NCI-H226 (cell line): Measurements from ENCODE around the gene PI4KB.
A peak's percentile ranks its signal among the peaks of the same experiment; 100 is the strongest.
"Not testable (repeated sequence)": the region's sequence is repeated elsewhere in the genome, so short reads cannot be mapped to it uniquely, and the experiment has no call there.

Experiments
- DNase-seq: peaks from one replicate; pipeline ENCODE4 v3.0.0-alpha.2; 2015

The PI4KB gene

DNA sequence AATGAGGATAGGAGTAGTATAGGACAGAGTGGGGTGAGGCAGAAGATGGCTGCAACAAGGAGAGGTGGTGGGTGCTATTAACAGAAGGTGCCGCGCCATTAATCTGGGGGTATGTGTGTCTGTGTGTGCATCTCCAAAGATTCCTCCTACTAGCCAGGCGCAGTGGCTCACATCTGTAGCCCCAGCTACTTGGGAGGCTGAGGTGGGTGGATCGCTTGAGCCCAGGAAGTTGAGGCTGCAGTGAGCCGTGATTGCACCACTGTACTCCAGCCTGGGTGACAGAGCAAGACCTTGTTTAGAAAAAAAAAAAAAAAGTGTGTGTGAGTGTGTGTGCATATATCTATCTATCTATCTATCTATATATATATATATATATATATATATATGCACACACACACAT lies 51.9 kb downstream of the PI4KB start:
- not testable (repeated sequence) for DNase-seq

DNA sequence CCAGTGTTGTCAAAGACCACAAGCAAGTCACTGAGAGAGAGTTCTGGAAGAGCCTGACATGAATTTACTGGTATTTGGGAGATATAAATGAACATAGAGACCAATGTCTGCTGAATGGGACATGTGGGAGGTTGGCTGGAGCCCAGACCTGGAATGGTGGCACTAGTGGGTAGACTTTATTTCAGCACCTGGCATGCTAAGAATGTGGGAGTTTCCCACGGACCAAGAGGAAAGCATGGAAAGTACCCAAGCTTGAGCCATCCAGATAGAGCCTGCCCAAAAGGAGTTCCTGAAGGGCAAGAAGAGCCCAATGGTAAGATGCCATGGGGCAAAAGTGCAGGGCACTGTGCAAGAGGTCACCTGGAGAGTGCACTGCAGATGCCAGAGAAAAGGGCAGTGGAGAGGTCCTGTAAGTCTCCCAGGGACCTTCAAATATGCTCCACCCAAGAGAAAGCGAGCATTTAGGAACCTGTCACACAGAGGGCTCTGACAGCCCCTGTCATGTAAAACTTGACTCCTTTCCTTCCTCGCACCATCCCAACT lies 53.2 kb downstream of the PI4KB start:
- peak; percentile 37 for DNase-seq

DNA sequence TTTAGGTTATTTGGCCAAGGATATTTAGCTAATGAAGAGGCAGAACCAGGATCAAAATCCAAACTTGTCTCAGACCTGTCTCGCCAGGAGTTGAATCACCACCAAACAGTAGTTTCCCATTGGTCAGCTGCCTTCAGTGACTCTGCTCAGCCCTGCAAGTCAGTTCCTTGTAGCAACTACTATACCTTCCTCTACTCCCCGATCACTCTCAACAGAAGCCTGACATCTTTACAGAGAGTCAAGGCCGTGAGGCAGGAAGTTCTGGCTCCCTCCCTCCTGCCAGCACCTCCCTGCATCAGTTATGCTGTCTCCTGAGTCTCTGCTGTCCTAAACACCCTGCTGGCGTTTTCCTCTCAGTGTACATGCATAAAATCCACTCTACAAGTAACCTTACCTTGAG lies 59.5 kb downstream of the PI4KB start:
- peak; percentile 33 for DNase-seq

DNA sequence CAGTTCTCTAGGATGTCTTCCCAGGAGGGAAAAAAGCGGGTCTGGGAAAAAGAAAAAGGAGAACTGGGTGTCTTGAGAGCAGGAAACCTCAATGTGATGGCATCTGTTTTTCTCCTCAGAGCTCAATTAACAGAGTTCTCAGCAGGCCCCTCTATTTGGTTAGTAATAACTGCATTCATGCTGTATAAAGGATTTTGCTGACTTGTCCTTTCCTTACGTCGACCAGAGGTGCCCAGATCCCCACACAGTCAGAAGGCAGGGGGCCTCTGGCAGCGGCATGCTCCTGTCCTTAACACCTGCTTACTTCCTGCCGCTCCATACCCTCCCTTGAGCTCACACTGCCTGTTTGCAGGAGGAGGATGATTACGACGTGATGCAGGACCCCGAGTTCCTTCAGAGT lies 60.4 kb downstream of the PI4KB start:
- no peak for DNase-seq

DNA sequence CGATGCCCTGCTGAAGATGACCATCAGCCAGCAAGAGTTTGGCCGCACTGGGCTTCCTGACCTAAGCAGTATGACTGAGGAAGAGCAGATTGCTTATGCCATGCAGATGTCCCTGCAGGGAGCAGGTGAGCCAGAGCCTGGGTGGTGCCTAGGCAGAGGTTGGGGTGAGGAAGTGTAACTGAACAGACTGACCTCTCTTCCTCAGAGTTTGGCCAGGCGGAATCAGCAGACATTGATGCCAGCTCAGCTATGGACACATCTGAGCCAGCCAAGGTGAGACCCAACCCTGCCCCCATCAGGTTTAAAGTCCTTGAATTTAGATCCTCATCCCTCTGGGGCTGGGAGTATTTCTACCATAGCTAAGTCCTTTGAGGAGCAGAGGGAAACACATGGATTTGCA lies 60.9 kb downstream of the PI4KB start:
- no peak for DNase-seq

DNA sequence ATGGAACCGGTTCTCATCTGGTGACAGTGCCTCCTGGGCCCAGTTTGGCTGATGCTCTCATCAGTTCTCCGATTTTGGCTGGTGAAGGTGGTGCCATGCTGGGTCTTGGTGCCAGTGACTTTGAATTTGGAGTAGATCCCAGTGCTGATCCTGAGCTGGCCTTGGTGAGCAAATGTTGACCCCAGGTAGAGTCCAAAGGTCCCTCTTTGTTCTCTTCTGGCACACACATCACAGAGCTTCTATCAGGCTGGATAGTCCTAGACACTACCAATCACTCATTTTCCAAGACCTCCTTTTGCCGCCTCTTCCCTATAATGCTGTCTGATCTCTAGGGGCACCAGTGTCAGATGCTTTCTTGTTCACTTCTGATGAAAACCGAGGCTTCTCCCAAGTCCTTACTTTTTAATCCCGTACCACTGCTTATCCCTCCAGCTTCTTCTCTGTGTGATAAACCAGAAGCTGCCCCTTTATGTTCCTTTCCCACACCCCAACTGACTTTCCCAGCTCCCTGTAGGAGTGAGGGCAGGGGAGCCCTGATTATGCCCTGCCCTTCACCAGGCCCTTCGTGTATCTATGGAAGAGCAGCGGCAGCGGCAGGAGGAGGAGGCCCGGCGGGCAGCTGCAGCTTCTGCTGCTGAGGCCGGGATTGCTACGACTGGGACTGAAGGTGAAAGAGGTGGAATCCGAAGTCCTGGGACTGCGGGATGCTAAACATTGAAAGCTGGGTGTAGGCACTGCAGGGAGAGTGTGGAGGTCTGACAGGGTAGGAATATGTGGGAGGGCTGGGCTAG lies 61.6 kb downstream of the PI4KB start:
- DNase-seq: no peak

DNA sequence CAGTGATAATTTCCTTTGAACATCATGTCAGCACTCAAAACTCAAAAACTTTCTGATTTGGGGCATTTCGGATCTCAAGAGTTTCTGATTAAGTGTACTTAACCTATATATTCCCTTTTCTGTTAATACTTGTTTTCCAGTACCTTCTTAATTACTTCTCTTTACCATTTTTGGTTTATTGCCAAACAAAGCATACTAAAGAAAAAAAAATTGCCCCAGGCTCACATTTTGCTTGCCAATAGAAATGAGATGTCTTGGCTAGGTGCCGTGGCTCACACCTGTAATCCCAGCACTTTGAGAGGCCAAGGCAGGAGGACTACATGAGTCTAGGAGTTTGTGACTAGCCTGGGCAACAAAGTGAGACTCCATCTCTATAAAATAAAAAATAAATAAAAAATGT lies 67.9 kb downstream of the PI4KB start:
- no peak for DNase-seq

DNA sequence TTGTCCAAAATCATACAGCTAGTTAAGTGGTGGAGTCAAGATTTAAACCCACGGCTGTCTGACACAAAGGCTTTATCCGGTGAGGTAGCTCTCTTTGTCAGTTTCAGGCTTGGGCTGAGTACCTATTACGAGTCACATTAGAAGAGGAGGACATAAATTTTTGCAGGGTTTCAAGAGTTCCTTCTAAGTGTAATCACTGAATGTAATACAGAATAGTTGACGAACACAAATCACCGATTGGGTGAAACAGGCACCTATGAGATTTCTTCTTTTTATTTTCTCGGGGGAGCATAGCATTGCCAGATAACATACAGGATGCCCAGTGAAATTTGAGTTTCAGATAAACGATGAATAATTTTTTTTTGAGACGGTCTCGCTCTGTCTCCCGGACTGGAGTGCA lies 71.8 kb downstream of the PI4KB start:
- DNase-seq: peak; percentile 17

DNA sequence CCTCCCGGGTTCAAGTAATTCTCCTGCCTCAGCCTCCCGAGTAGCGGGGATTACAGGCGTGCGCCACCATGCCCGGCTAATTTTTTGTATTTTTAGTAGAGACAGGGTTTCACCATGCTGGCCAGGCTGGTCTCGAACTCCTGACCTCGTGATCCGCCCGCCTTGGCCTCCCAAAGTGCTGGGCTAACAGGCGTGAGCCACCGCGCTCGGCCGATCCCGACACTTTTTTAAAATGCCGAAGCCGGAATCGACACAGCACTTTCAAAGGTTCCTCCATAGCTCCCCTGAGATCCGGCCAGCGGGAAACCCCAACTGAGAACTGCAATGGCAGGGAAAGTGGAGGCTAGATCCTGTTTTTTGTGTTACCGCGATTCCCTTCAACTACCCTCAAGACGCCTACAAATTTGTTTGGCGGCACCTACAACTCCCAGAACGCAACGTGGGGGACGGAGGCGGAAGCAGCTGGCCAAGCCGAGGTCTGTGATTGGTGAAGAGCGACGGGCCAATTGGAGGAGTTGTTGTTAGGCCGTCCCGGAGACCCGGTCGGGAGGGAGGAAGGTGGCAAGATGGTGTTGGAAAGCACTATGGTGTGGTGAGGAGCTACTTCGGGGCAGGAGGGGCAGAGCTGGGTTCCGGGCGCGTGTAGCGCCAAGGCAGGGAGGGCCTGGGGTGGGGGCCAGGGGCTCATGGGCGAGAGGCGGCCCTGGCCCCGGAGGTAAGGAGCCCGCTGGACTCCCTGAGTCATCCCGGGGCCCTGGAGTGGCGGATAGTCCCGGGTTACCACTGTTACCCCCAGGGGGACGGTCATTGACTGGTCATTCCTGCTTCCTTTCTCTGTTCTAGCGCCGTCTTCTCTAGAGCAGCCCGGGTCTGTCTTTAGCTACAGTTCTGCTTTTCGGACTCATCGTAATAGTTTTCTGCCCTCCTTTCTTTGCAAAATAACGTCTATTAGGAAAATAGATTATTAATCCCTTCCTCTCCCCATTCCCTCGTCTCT lies 72.7 kb downstream of the PI4KB start, which contains the start of gene PSMD4:
Gene PSMD4 (plus strand): TSS at position 518 of the 997 bp plus-strand sequence. CDS start 49 bp downstream, at position 567.
- peak; percentile 92 for DNase-seq

DNA sequence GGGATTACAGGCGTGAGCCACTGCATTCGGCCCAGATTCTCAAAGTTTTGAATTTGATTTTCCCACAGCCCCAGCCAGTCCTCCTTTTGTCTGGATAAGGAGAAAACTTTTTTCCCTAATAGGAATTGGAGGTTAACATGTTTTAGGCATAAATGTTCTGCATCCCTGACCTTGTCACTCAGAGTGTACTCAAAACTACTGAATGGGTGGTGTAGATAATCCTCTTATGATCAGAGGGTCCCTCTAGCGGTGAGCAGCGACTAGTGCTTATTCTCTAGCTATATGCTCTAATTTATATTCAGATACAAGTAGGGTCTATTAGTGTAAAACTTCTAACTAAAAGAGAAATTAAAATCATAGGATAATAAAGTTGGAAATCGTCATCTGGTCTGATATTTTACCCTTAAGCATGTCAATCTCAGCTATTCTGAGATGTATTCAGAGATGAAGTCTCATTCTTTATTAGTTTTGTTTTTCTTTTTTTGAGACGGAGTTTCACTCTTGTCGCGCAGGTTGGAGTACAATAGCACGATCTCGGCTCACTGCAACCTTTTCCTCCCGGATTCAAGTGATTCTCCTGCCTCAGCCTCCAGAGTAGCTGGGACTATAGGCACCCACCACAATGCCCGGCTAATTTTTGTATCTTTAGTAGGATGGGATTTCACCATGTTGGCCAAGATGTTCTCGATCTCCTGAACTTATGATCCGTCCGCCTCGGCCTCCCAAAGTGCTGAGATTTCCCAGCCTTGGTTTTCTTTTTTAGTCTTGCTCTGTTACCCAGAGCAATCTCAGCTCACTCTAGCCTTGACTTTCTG lies 75.4 kb downstream of the PI4KB start:
- peak; percentile 20 for DNase-seq

DNA sequence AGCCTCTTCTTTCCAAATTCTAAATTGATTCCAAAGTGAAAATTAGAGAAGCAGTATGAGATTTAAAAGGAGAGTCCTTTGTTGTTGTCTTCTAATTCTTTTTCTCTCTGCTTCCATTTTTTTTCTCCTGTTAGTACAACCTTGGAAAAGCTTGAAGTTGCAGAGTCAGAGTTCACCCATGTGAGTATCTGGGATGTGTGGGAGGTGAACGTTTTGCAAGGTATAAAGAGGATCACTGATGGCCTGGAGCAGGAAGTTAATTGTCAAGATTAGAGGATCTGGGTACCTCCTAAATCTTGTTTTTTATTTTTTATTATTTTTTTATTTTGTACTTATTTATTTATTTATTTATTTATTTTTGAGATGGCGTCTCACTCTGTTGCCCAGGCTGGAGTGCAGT lies 80.4 kb downstream of the PI4KB start:
- no peak for DNase-seq

DNA sequence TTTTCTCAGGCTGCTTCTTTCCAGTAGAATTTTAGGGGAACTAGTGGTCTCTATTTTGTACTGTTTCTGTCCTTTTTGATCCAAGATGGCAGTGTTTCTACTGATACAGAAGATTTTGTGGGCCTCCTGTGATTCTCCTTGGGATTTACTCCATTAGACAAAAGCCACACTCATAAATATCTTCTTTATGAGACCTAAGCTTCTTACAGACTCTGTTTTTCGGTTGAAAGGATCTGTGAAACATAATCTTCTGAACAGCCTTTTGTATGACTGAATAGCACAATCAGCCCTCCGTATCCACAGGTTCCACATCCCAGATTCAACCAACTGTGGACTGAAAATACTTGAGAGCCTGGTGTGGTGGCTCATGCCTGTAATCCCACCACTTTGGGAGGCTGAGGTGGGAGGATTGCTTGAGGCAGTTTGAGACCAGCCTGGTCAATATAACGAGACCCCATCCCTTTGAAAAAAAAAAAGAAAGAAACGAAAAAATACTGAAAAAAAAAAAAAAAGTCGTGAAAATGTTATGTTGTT lies 83.5 kb downstream of the PI4KB start:
- DNase-seq: no peak

DNA sequence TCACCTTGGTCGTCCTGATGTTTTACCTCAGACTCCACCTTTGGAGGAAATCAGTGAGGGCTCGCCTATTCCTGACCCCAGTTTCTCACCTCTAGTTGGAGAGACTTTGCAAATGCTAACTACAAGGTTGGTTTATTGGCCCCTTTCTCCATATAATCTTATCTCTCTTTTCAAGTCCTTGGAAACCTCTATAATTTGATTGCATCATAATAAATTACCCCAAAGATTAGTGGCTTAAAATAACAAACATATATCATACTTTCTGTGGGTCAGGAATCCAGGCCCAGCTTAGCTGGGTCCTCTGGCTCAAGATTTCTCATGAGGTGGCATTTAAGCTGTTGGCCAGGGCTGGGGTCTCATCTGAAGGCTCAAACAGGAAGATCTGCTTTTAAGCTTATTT lies 84.8 kb downstream of the PI4KB start:
- no peak for DNase-seq
